Measurements from ENCODE around the gene STX10. TPM values are rescaled to one million over a fixed set of nuclear protein-coding genes. Genes with fewer than 3 reads are reported as not detected.

STX10 gene
- total and polyA plus RNA-seq, 3 donors from 2014 or later, result 18.1 to 37.6 (median 27.2) TPM

DNA sequence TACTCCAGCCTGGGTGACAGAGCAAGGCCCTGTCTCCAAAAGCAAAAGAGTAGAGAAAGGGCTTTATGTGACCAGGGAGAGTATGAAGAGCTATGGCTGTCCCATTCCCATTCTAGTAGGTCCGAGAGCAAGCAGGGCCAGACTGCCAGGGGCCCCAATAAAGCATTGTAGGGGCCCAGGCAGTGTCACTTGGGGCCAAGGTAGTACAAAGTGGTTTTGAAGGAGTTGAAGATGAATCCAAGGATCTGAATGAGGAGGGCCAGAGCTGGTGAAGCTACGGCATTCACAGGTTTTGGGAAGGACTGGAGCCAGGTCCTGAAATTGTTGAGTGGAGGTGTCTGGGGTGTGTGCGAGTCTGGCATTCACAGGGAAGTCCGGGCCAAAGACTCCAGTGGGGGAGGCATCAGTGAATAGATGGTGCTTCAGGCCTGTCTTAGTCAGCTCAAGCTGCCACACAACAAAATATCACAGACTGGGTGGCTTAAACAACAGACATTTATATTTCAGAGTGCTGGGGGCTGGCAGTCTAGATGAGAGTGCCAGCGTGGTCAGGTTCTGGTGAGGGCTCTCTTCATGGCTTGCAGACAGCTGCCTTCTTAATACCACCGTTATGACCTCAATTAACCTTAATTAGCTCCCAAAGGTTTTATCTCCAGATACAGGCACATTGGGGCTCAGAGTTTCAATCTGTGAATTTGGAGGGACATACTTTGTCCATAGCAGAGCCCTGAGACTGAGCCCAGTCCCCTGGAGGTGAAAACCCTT lies 22.2 kb downstream of the STX10 start:
- H3K4me1 ChIP-seq, result no peaks in the 10 kb centered on the region
- intact Hi-C loops (cut with DNase I; ENCODE audit: low total_unique reads), result no loop called here
- TF ChIP-seq, protein P1, sequence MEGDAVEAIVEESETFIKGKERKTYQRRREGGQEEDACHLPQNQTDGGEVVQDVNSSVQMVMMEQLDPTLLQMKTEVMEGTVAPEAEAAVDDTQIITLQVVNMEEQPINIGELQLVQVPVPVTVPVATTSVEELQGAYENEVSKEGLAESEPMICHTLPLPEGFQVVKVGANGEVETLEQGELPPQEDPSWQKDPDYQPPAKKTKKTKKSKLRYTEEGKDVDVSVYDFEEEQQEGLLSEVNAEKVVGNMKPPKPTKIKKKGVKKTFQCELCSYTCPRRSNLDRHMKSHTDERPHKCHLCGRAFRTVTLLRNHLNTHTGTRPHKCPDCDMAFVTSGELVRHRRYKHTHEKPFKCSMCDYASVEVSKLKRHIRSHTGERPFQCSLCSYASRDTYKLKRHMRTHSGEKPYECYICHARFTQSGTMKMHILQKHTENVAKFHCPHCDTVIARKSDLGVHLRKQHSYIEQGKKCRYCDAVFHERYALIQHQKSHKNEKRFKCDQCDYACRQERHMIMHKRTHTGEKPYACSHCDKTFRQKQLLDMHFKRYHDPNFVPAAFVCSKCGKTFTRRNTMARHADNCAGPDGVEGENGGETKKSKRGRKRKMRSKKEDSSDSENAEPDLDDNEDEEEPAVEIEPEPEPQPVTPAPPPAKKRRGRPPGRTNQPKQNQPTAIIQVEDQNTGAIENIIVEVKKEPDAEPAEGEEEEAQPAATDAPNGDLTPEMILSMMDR (IDR thresholded peaks at IDR 0.05), result no peak
- no peak for TF ChIP-seq POLR2A (IDR thresholded peaks at IDR 0.05)
- no peaks in the 10 kb centered on the region for H3K36me3 ChIP-seq (ENCODE audit: low read depth, missing control alignments)
- H3K27ac ChIP-seq, result no peak overlapping the region
- no peak overlapping the region for H3K4me3 ChIP-seq
- H3K27me3 ChIP-seq, result no peaks in the 10 kb centered on the region
- DNase-seq, result no peak
- 91 to 93% methylated on average over 6 of the region's 6 CpGs for WGBS, 2 donors
- no peaks in the 10 kb centered on the region for H3K9me3 ChIP-seq

DNA sequence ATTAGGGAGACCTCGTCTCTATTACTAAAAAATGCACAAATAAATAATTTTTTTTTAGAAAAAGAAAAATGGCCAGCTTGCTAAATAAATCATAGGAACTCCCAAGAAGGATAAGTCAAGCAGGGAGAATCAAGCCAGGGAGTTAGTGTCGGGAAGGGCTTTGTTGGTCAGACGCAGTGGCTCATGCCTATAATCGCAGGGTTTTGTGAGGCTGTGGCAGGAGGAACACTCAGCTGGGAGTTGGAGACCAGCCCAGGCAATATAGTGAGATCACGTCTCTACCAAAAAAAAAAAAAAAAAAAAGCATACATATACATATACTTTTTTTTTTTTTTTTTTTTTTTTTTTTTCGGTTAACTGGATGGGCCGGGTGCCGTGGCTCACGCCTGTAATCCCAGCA lies 23.1 kb downstream of the STX10 start:
- intact Hi-C loops (cut with DNase I; ENCODE audit: low total_unique reads), result no loop called here
- H3K27me3 ChIP-seq, result no peaks in the 10 kb centered on the region
- no peak for TF ChIP-seq POLR2A (IDR thresholded peaks at IDR 0.05)
- TF ChIP-seq, protein P1 (IDR thresholded peaks at IDR 0.05), result no peak
- H3K4me3 ChIP-seq, result no peak overlapping the region
- H3K4me1 ChIP-seq, result no peaks in the 10 kb centered on the region
- H3K9me3 ChIP-seq, result no peaks in the 10 kb centered on the region
- no peak overlapping the region for H3K27ac ChIP-seq
- DNase-seq, result no peak
- WGBS, 2 donors, result 90 to 94% methylated on average over 9 of the region's 9 CpGs
- H3K36me3 ChIP-seq (ENCODE audit: low read depth, missing control alignments), result no peaks in the 10 kb centered on the region

DNA sequence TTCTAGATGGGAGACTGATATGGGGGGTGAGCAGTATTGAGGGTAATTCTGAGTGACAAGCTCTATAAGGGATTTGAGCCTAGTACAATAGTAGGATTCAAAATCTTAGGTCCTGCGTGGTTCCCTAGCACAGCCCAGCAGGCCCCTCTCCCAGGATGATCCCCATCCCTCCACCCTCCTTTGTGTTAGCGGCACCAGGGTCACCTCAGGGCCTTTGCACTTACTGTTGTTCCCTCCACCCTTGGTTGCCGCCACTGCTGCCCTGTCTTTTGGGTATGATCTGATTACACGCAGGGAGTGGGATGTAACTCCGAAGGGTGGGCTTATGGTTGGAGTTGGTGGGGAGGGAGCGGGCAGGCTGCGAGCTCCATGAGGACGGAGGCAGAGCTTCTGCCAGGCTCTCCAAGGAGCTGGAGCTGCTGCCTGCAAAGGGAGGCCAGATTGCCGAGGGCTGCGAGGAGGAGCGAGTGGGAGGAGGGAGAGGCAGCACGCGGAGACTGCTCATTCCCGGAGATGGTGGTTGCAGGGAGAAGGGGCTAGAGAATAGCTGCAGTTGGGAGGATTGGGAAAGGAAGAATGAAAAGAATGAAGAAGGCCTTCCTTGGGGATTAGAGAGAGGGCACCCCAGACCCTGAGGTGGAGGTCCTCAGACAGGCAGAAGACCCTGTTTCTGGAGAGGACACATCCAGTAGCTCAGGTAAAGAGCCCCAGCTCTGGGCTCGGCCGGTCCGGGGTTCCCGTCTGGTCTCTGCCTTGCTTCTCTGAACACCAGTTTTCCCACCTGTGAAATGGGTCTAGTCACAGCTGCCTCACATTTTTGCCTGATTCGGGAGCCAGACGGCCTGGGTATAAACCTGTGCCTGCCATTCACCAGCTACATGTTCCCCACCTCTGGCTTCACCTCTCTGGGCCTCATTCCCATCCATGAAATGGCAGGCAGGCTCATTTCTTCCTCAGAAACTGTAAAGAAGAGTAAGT lies 26.9 kb downstream of the STX10 start:
- no peak overlapping the region for H3K4me3 ChIP-seq
- intact Hi-C loops (cut with DNase I; ENCODE audit: low total_unique reads), result no loop called here
- no peaks in the 10 kb centered on the region for H3K36me3 ChIP-seq (ENCODE audit: low read depth, missing control alignments)
- peaks cover 18% of the 10 kb centered on the region for H3K4me1 ChIP-seq
- H3K9me3 ChIP-seq, result no peaks in the 10 kb centered on the region
- no peak overlapping the region for H3K27ac ChIP-seq
- WGBS, 2 donors, result 79 to 84% methylated on average over 20 of the region's 20 CpGs
- DNase-seq, result no peak
- no peaks in the 10 kb centered on the region for H3K27me3 ChIP-seq
- no peak for TF ChIP-seq POLR2A (IDR thresholded peaks at IDR 0.05)
- TF ChIP-seq, protein P1 (IDR thresholded peaks at IDR 0.05), result no peak

DNA sequence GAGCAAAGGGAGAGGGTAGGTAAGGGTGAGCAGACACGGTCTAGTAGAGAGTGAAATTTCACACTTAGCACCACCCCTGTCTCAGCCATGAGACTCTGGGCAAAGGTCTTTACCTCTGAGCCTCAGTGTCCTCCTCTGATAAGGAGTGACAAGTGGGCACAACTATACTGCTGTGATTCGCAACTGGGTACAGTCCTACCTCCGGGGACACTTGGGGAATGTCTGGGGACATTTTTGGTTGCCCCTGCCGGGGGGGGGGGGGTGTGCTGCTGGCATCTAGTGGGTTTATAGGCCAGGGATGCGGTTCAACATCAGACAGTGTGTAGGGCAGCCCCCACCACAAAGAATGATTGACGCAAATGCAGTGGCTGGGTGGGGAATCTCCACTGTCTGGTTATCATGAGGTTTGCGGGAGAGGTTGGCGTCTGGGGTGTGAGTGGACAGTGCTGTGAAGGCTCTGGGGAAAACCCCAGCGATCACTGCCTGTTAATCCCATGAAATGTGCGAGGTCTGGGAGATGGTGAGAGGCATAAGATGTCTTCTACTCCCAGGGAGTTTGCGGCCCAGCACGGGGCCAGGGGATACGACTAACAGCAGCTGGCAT lies 27.8 kb downstream of the STX10 start:
- intact Hi-C loops (cut with DNase I; ENCODE audit: low total_unique reads), result no loop called here
- H3K9me3 ChIP-seq, result no peaks in the 10 kb centered on the region
- TF ChIP-seq POLR2A (IDR thresholded peaks at IDR 0.05), result no peak
- TF ChIP-seq, protein P1 (IDR thresholded peaks at IDR 0.05), result no peak
- no peaks in the 10 kb centered on the region for H3K36me3 ChIP-seq (ENCODE audit: low read depth, missing control alignments)
- no peak overlapping the region for H3K27ac ChIP-seq
- 79 to 87% methylated on average over 9 to 13 of the region's 13 CpGs for WGBS, 2 donors
- no peak overlapping the region for H3K4me3 ChIP-seq
- no peaks in the 10 kb centered on the region for H3K27me3 ChIP-seq
- DNase-seq, result no peak
- peaks cover 18% of the 10 kb centered on the region for H3K4me1 ChIP-seq

Measured in testis (tissue), 3 donors.